Endothelial cell of umbilical vein (primary cell): ENCODE data around the gene WNT8A. TPM values are rescaled to one million over a fixed set of nuclear protein-coding genes. Genes with fewer than 3 reads are reported as not detected.

Experiments
- BruUV-seq: library from RNA; stranded (reverse); fragments of 400-500 nt; replicated peaks from 2 replicates; lab custom pipeline; 2021; lab: Mats Ljungman, UMichigan
- CTCF ChIA-PET: fragments of 300-600, 350-600 bp; sonication (Branson Sonifier 250); formaldehyde crosslinking; loops from one replicate; lab custom pipeline; 2021; ENCODE audit warnings: antibody characterized with exemption, inconsistent platforms; lab: Charles Lee
- POLR2A ChIA-PET: fragments of 300-600, 350-600 bp; sonication (Branson Sonifier 250); formaldehyde crosslinking; loops from one replicate; lab custom pipeline; 2021; ENCODE audit warnings: antibody characterized with exemption, inconsistent platforms; lab: Charles Lee
- DNase-seq: peaks from one replicate; pipeline ENCODE4 v3.0.0-alpha.2; 2011; ENCODE audit warnings: low read depth, low spot score
- FAIRE-seq: peaks from 2 replicates; lab custom pipeline; 2011; peaks lifted over from hg19 to GRCh38; lab: Jason Lieb, UNC
- H2AFZ ChIP-seq: 2 replicates; pipeline ENCODE4 v1.6.0; 2012; ENCODE audit warnings: low read depth, low read length, control low read depth, inconsistent platforms
- H3K27ac ChIP-seq: 2 replicates; pipeline ENCODE4 v1.5.1; 2011; ENCODE audit warnings: low read depth, mild to moderate bottlenecking, control low read depth, low read length, moderate library complexity; ENCODE audit not compliant: insufficient read depth
- H3K27me3 ChIP-seq, 2 experiments: 2 replicates each; pipeline versions ENCODE4 v1.6.0 to v1.6.1; 2011; ENCODE audit warnings: low read length in 2 of 2, mixed read lengths in 1 of 2; ENCODE audit not compliant: control insufficient read depth in 2 of 2, insufficient read depth in 2 of 2
- H3K36me3 ChIP-seq, 2 experiments: 2 replicates in 1 of 2; 3 replicates in 1 of 2; pipeline ENCODE4 v1.5.1; 2011; ENCODE audit warnings: low read length in 2 of 2, mild to moderate bottlenecking in 1 of 2, moderate library complexity in 1 of 2; ENCODE audit not compliant: control insufficient read depth in 2 of 2, insufficient read depth in 2 of 2; ENCODE audit errors: extremely low read depth in 1 of 2
- H3K4me1 ChIP-seq: 3 replicates; pipeline ENCODE4 v1.5.1; 2011; ENCODE audit warnings: mild to moderate bottlenecking, low read length; ENCODE audit not compliant: control insufficient read depth, insufficient read depth; ENCODE audit errors: extremely low read depth
- H3K4me2 ChIP-seq: 2 replicates; pipeline ENCODE4 v1.6.1; 2011; ENCODE audit warnings: low read length, control low read depth, mixed read lengths; ENCODE audit not compliant: insufficient read depth
- H3K4me3 ChIP-seq, 3 experiments: fragments of 200-600 bp in 1 of 3; sonication (generic), shearing (Covaris generic) in 1 of 3; replicated peaks in 1 of 3; 2 replicates each; pipeline ENCODE4 v1.5.1; 2011 to 2016; ENCODE audit warnings: control low read depth in 3 of 3, low read length in 3 of 3, mild to moderate bottlenecking in 2 of 3, inconsistent platforms in 1 of 3, low read depth in 1 of 3, moderate library complexity in 1 of 3; ENCODE audit not compliant: insufficient read depth in 1 of 3
- H3K79me2 ChIP-seq: 2 replicates; pipeline ENCODE4 v1.6.0; 2012; ENCODE audit warnings: low read length, inconsistent platforms; ENCODE audit not compliant: control insufficient read depth, insufficient read depth
- H3K9ac ChIP-seq: replicated peaks from 2 replicates; pipeline ENCODE3; 2011; ENCODE audit warnings: low read length, control low read depth; ENCODE audit not compliant: insufficient read depth; ENCODE audit errors: extremely low read depth
- H3K9me1 ChIP-seq: replicated peaks from 3 replicates; pipeline ENCODE4 v1.6.0; 2011; ENCODE audit warnings: mild to moderate bottlenecking, low read length; ENCODE audit not compliant: control insufficient read depth, insufficient read depth; ENCODE audit errors: extremely low read depth
- H3K9me3 ChIP-seq: replicated peaks from 2 replicates; pipeline ENCODE4 v1.5.1; 2012; ENCODE audit warnings: low read length, inconsistent platforms; ENCODE audit not compliant: control insufficient read depth, insufficient read depth
- H4K20me1 ChIP-seq: replicated peaks from 2 replicates; pipeline ENCODE3; 2011; ENCODE audit warnings: mild to moderate bottlenecking, low read length; ENCODE audit not compliant: control insufficient read depth, insufficient read depth; ENCODE audit errors: extremely low read depth
- EZH2 ChIP-seq: IDR thresholded peaks from 2 replicates; pipeline ENCODE4 v1.6.1; 2012; ENCODE audit warnings: borderline replicate concordance, low read depth, mild to moderate bottlenecking, moderate library complexity, low read length, inconsistent platforms; ENCODE audit not compliant: severe bottlenecking
- FOS ChIP-seq: IDR thresholded peaks from 2 replicates; pipeline ENCODE4 v1.6.1; 2011; ENCODE audit warnings: mild to moderate bottlenecking, low read length, moderate library complexity, borderline replicate concordance; ENCODE audit not compliant: insufficient read depth
- GATA2 ChIP-seq: IDR thresholded peaks from 2 replicates; pipeline ENCODE4 v1.7.0; 2011; ENCODE audit warnings: low read depth, mild to moderate bottlenecking, moderate library complexity, mixed read lengths, low read length; ENCODE audit not compliant: insufficient read length, insufficient read depth
- JUN ChIP-seq: IDR thresholded peaks from 2 replicates; pipeline ENCODE4 v1.6.1; 2011; ENCODE audit warnings: borderline replicate concordance, low read depth; ENCODE audit not compliant: insufficient read length, insufficient read depth
- MYC ChIP-seq: IDR thresholded peaks from one replicate; pipeline ENCODE4 v1.6.1; 2011; ENCODE audit warnings: mild to moderate bottlenecking, low read depth, low read length
- POLR2A ChIP-seq: IDR thresholded peaks from 2 replicates; pipeline ENCODE4 v1.6.1; 2012; ENCODE audit warnings: low read depth, mild to moderate bottlenecking, control low read depth, low read length
- POLR2AphosphoS5 ChIP-seq: IDR thresholded peaks from 2 replicates; pipeline ENCODE4 v1.6.1; 2012; ENCODE audit warnings: low read depth, mild to moderate bottlenecking, control low read depth, low read length, moderate library complexity; ENCODE audit not compliant: insufficient read depth
- dilution Hi-C: fragments of 300-500 bp; cut with MboI; formaldehyde crosslinking; loops from one replicate; pipeline ENCODE4 v1.15.0; 2019; ENCODE audit warnings: low sequenced_read_pairs; ENCODE audit not compliant: extremely low pct_ligation_motif_present
- intact Hi-C: fragments of 100-400 bp; cut with micrococcal nuclease; formaldehyde crosslinking; loops from one replicate; pipeline ENCODE4 v1.10.0; 2022
- polyA plus RNA-seq, 4 experiments: library from polyadenylated mRNA; depleted of rRNA in 3 of 4; stranded (reverse) in 3 of 4; unstranded in 1 of 4; fragments of >200 nt; gene quantifications; 2 replicates each; pipeline versions ENCODE4 v1.2.1 to v1.2.3, GENCODE V29; 2011 to 2012; ENCODE audit warnings: missing spikeins in 1 of 4
- total RNA-seq: library from RNA; stranded (reverse); gene quantifications from 2 replicates; pipeline ENCODE4 v1.2.3, GENCODE V29; 2021
- TF ChIP-seq, protein P1 (sequence below), 2 donors: IDR thresholded peaks; 1 replicate in 1 of 2; 2 replicates in 1 of 2; pipeline ENCODE4 v1.5.1; 2011; ENCODE audit warnings: low read length in 2 of 2, mild to moderate bottlenecking in 2 of 2, moderate library complexity in 2 of 2, control low read depth in 1 of 2, inconsistent platforms in 1 of 2, low read depth in 1 of 2; ENCODE audit not compliant: insufficient read depth in 1 of 2; ENCODE audit errors: extremely low read depth in 1 of 2
- TF ChIP-seq, protein P2 (sequence below): IDR thresholded peaks from 2 replicates; pipeline ENCODE4 v1.6.1; 2011; ENCODE audit not compliant: insufficient read depth, insufficient read length

The WNT8A gene
- total and polyA plus RNA-seq, 2 donors (not counting 3 experiments of a cell fraction or from before 2014, with no cell fraction given) = not detected

DNA sequence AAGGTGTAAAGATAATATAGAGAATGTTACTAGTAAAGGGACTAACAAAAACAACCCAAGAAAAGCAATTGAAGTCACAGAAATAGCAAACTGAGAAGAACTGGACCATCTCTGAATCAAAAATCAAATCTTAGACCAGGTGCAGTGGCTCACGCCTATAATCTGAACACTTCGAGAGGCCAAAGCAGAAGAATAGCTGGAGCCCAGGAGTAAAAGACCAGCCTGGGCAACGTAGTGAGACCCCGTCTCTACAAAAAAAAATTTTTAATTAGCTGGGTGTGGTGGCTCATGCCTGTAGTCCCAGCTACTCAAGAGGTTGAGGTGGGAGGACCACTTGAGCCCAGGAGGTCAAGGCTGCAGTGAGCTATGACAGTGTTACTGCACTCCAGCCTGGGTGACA is 27.3 kb downstream of the WNT8A start:
- ChIA-PET CTCF (interaction anchor here (0.9 to 2.0 kb wide), 4 partner anchors 9 to 332 kb away, joined by 3 to 5 read pairs (median 4); no protein-coding TSS in a partner anchor), POLR2A (no interaction called here)
- intact Hi-C loops (no loop called here), dilution Hi-C loops (no loop called here)
- H3K4me3 ChIP-seq = no peak overlapping the region
- H3K9me1 ChIP-seq = no peaks in the 10 kb centered on the region
- H3K36me3 ChIP-seq = no peaks in the 10 kb centered on the region
- H3K79me2 ChIP-seq = no peaks in the 10 kb centered on the region
- no peak overlapping the region for H3K27ac ChIP-seq
- BruUV-seq = no TSS peak
- H3K9ac ChIP-seq = no peak overlapping the region
- no peak for FAIRE-seq
- no peak for DNase-seq
- peaks cover 13 to 16% of the 10 kb centered on the region in 2 experiments for H3K27me3 ChIP-seq
- H3K9me3 ChIP-seq = no peaks in the 10 kb centered on the region
- no peak for TF ChIP-seq EZH2
- no peak for TF ChIP-seq POLR2A
- no peak for TF ChIP-seq JUN
- TF ChIP-seq, protein P1, sequence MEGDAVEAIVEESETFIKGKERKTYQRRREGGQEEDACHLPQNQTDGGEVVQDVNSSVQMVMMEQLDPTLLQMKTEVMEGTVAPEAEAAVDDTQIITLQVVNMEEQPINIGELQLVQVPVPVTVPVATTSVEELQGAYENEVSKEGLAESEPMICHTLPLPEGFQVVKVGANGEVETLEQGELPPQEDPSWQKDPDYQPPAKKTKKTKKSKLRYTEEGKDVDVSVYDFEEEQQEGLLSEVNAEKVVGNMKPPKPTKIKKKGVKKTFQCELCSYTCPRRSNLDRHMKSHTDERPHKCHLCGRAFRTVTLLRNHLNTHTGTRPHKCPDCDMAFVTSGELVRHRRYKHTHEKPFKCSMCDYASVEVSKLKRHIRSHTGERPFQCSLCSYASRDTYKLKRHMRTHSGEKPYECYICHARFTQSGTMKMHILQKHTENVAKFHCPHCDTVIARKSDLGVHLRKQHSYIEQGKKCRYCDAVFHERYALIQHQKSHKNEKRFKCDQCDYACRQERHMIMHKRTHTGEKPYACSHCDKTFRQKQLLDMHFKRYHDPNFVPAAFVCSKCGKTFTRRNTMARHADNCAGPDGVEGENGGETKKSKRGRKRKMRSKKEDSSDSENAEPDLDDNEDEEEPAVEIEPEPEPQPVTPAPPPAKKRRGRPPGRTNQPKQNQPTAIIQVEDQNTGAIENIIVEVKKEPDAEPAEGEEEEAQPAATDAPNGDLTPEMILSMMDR (IDR thresholded peaks at IDR 0.05; ENCODE audit: extremely low read depth in 1 of 2, insufficient read depth in 1 of 2, low read depth in 1 of 2, low read length in 2 of 2) = no peak
- TF ChIP-seq MYC = no peak
- H3K4me1 ChIP-seq = no peaks in the 10 kb centered on the region
- H4K20me1 ChIP-seq = no peaks in the 10 kb centered on the region
- H2AFZ ChIP-seq = no peak overlapping the region
- no peak overlapping the region for H3K4me2 ChIP-seq

DNA sequence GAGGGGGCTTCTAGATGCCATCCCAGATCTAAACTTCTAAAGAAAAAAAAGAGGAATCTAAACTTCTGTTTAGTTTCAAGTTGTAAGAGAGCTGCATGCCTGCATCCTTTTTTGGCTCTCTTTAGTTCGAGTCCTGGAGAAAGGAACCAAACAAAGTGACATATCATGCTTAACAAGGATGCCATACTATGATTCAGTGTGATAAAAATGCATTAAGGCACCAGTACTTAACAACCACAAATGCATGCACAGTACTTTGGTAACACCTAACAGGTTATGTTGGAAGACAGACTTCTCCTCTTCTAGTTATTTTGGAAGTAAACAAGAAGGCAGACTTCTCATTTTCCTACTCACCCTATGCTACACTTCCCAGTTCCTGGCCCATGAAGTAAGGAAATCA is 28.1 kb downstream of the WNT8A start:
- FAIRE-seq (no peak), DNase-seq (no peak)
- intact Hi-C loops = no loop called here
- H2AFZ ChIP-seq = no peak overlapping the region
- no peak overlapping the region for H3K9ac ChIP-seq
- no peaks in the 10 kb centered on the region for H3K79me2 ChIP-seq
- no peaks in the 10 kb centered on the region for H3K9me1 ChIP-seq
- H3K4me3 ChIP-seq = no peak overlapping the region
- no peaks in the 10 kb centered on the region for H4K20me1 ChIP-seq
- TF ChIP-seq POLR2AphosphoS5 = no peak
- TF ChIP-seq JUN = no peak
- TF ChIP-seq, protein P2, sequence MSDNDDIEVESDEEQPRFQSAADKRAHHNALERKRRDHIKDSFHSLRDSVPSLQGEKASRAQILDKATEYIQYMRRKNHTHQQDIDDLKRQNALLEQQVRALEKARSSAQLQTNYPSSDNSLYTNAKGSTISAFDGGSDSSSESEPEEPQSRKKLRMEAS = no peak
- no peak for TF ChIP-seq MYC
- TF ChIP-seq GATA2 = no peak
- TF ChIP-seq FOS = no peak
- no peak for TF ChIP-seq EZH2
- TF ChIP-seq POLR2A = no peak
- TF ChIP-seq, protein P1 (IDR thresholded peaks at IDR 0.05; ENCODE audit: extremely low read depth in 1 of 2, insufficient read depth in 1 of 2, low read depth in 1 of 2, low read length in 2 of 2) = no peak
- H3K4me2 ChIP-seq = no peak overlapping the region
- no peaks in the 10 kb centered on the region for H3K4me1 ChIP-seq
- no peaks in the 10 kb centered on the region for H3K36me3 ChIP-seq
- BruUV-seq = no TSS peak
- dilution Hi-C loops = no loop called here
- ChIA-PET POLR2A (no interaction called here), CTCF (interaction anchor here (0.5 to 2.0 kb wide), 3 partner anchors 11 to 333 kb away, joined by 4 to 5 read pairs (median 4); no protein-coding TSS in a partner anchor)
- H3K27me3 ChIP-seq = peaks cover 13 to 16% of the 10 kb centered on the region in 2 experiments
- no peak overlapping the region for H3K27ac ChIP-seq
- H3K9me3 ChIP-seq = no peaks in the 10 kb centered on the region
